Fibroblast of lung (primary cell): ENCODE measurements around the gene SNAP91.

Experiments used
- CTCF ChIP-seq, 2 donors: IDR thresholded peaks in 1 of 2; conservative IDR thresholded peaks in 1 of 2; 1 replicate in 1 of 2; 2 replicates in 1 of 2; pipeline ENCODE4 v1.5.1; 2011 to 2012; ENCODE audit warnings: low read length in 2 of 2, control low read depth in 1 of 2, inconsistent platforms in 1 of 2, low read depth in 1 of 2, mild to moderate bottlenecking in 1 of 2
- EZH2 ChIP-seq: IDR thresholded peaks from 2 replicates; pipeline ENCODE4 v1.5.1; 2012; ENCODE audit warnings: low read length, control low read depth, mild to moderate bottlenecking; ENCODE audit errors: missing control alignments

GRCh38 chr6:83613378-83613777 is 95.5 kb downstream of the SNAP91 start:
- TF ChIP-seq CTCF (conservative IDR thresholded peaks at IDR 0.05 in 1 of 2, IDR thresholded peaks at IDR 0.05 in 1 of 2; ENCODE audit: low read depth in 1 of 2, low read length in 2 of 2) (no peak), EZH2 (no peak)
